MCF 10A (cell line): ENCODE measurements around the gene CPPED1. TPM values are rescaled to one million over a fixed set of nuclear protein-coding genes. Genes with fewer than 3 reads are reported as not detected.

Source experiments
- BruUV-seq: library from RNA; stranded (reverse); fragments of 400-500 nt; replicated peaks from 2 replicates; lab custom pipeline; 2021; lab: Mats Ljungman, UMichigan
- CTCF ChIA-PET: fragments of 300-600 bp; sonication (Branson Sonifier 250); formaldehyde crosslinking; extraction: SDS; loops from one replicate; lab custom pipeline; 2021; ENCODE audit warnings: antibody characterized with exemption, inconsistent platforms; lab: Yijun Ruan, JAX
- POLR2A ChIA-PET: fragments of 300-600, 350-650 bp; sonication (Branson Sonifier 250); formaldehyde crosslinking; extraction: SDS; loops from one replicate; lab custom pipeline; 2020; ENCODE audit warnings: antibody characterized with exemption, inconsistent platforms; lab: Yijun Ruan, JAX
- DNase-seq: peaks from one replicate; pipeline ENCODE4 v3.0.0-alpha.2; 2018; ENCODE audit not compliant: unreplicated experiment
- H3K27ac Mint-ChIP-seq: one replicate; pipeline ENCODE4 v1.8.0; 2022; ENCODE audit warnings: mild to moderate bottlenecking, low read depth, mixed read lengths; ENCODE audit not compliant: unreplicated experiment
- H3K27me3 Mint-ChIP-seq: one replicate; pipeline ENCODE4 v1.8.0; 2022; ENCODE audit warnings: mixed read lengths; ENCODE audit not compliant: insufficient read depth, unreplicated experiment
- H3K36me3 Mint-ChIP-seq: one replicate; pipeline ENCODE4 v1.8.0; 2022; ENCODE audit warnings: mild to moderate bottlenecking, moderate library complexity, mixed read lengths; ENCODE audit not compliant: insufficient read depth, unreplicated experiment
- H3K4me1 Mint-ChIP-seq: one replicate; pipeline ENCODE4 v1.8.0; 2022; ENCODE audit warnings: mixed read lengths; ENCODE audit not compliant: insufficient read depth, unreplicated experiment
- H3K4me3 Mint-ChIP-seq: one replicate; pipeline ENCODE4 v1.8.0; 2022; ENCODE audit warnings: mild to moderate bottlenecking, moderate library complexity, mixed read lengths; ENCODE audit not compliant: unreplicated experiment
- H3K9me3 Mint-ChIP-seq: one replicate; pipeline ENCODE4 v1.8.0; 2022; ENCODE audit warnings: mixed read lengths; ENCODE audit not compliant: unreplicated experiment
- CTCF ChIP-seq: fragments of 200-600 bp; IDR thresholded peaks from one replicate; pipeline ENCODE4 v1.8.0; 2022; ENCODE audit warnings: antibody characterized with exemption, mild to moderate bottlenecking; ENCODE audit not compliant: unreplicated experiment
- intact Hi-C: fragments of 100-400 bp; cut with micrococcal nuclease; formaldehyde crosslinking; loops from 2 replicates; pipeline ENCODE4 v1.14.1; 2022
- total RNA-seq: library from RNA; stranded (reverse); gene quantifications from 2 replicates; pipeline ENCODE4 v1.2.3, GENCODE V29; 2022

Gene CPPED1
- total RNA-seq, 1 experiment from 2014 or later: 13.8 TPM

GRCh38 chr16:12652924-12653323, 150.8 kb downstream of the CPPED1 start:
- Mint-ChIP-seq H3K4me1 (no peaks in the 10 kb centered on the region), H3K9me3 (peaks cover 18% of the 10 kb centered on the region), H3K4me3 (no peak overlapping the region), H3K27me3 (no peaks in the 10 kb centered on the region), H3K27ac (no peak overlapping the region), H3K36me3 (no peaks in the 10 kb centered on the region)
- DNase-seq: no peak
- intact Hi-C loops: no loop called here
- CTCF ChIA-PET: interaction anchor here (0.8 kb wide), 2 partner anchors 9 to 13 kb away, joined by 3 read pairs; no protein-coding TSS in a partner anchor
- POLR2A ChIA-PET: no interaction called here
- BruUV-seq: no TSS peak
- TF ChIP-seq CTCF: no peak

- H3K9me3 Mint-ChIP-seq: peaks cover 18% of the 10 kb centered on the region
- no peak for DNase-seq
- BruUV-seq: no TSS peak
- TF ChIP-seq CTCF: no peak
- peaks cover 3% of the 10 kb centered on the region for H3K4me1 Mint-ChIP-seq
- no peaks in the 10 kb centered on the region for H3K27me3 Mint-ChIP-seq
- H3K4me3 Mint-ChIP-seq: no peak overlapping the region
- CTCF ChIA-PET: interaction anchor here (0.6 to 0.8 kb wide), 2 partner anchors 12 to 1268 kb away, joined by 3 read pairs; partner anchors contain the start of gene ERCC4
- H3K36me3 Mint-ChIP-seq: no peaks in the 10 kb centered on the region
- POLR2A ChIA-PET: no interaction called here
- intact Hi-C loops: no loop called here
- no peak overlapping the region for H3K27ac Mint-ChIP-seq
Measured at GRCh38 chr16:12651765-12652512, 151.7 kb downstream of the CPPED1 start.

- POLR2A ChIA-PET: no interaction called here
- no peaks in the 10 kb centered on the region for H3K27me3 Mint-ChIP-seq
- H3K36me3 Mint-ChIP-seq: no peaks in the 10 kb centered on the region
- intact Hi-C loops: no loop called here
- no peak for DNase-seq
- no peak overlapping the region for H3K27ac Mint-ChIP-seq
- CTCF ChIA-PET: no interaction called here
- H3K4me1 Mint-ChIP-seq: peaks cover 5% of the 10 kb centered on the region
- no TSS peak for BruUV-seq
- no peak overlapping the region for H3K4me3 Mint-ChIP-seq
- H3K9me3 Mint-ChIP-seq: peaks cover 18% of the 10 kb centered on the region
- TF ChIP-seq CTCF: no peak
Measured at GRCh38 chr16:12649356-12649755, 154.3 kb downstream of the CPPED1 start.

GRCh38 chr16:12646490-12647274, 157.0 kb downstream of the CPPED1 start:
- ChIA-PET POLR2A (interaction anchor here (0.5 kb wide), 1 partner anchor 70 kb away, joined by 3 read pairs; no protein-coding TSS in a partner anchor), CTCF (no interaction called here)
- Mint-ChIP-seq H3K27me3 (no peaks in the 10 kb centered on the region), H3K4me3 (no peak overlapping the region), H3K4me1 (peaks cover 5% of the 10 kb centered on the region), H3K27ac (no peak overlapping the region), H3K9me3 (peaks cover 18% of the 10 kb centered on the region), H3K36me3 (no peaks in the 10 kb centered on the region)
- TF ChIP-seq CTCF: no peak
- intact Hi-C loops: no loop called here
- BruUV-seq: no TSS peak
- no peak for DNase-seq
